ENCODE measurements around the gene TLR9. TPM values are rescaled to one million over a fixed set of nuclear protein-coding genes. Genes with fewer than 3 reads are reported as not detected.

The TLR9 gene
- total and polyA plus RNA-seq, 11 donors = 0.04 to 0.65 (median 0.22) TPM; not detected in 1

GRCh38 chr3:52227766-52228165, 2.3 kb upstream of the TLR9 start:
- DNase-seq = no peak
- peaks cover 0 to 53% (median 48%) of the 10 kb centered on the region in 9 donors for H3K36me3 ChIP-seq
- no peaks in the 10 kb centered on the region for H3K9me3 ChIP-seq
- H3K4me1 ChIP-seq = peaks cover 0 to 22% (median 10%) of the 10 kb centered on the region in 12 donors
- H3K4me3 ChIP-seq = no peak overlapping the region
- ATAC-seq = no peak
- intact Hi-C loops (cut with DNase I) = no loop called here
- H3K27ac ChIP-seq = no peak overlapping the region
- no peak for TF ChIP-seq POLR2A (IDR thresholded peaks at IDR 0.05)
- TF ChIP-seq, protein P1, sequence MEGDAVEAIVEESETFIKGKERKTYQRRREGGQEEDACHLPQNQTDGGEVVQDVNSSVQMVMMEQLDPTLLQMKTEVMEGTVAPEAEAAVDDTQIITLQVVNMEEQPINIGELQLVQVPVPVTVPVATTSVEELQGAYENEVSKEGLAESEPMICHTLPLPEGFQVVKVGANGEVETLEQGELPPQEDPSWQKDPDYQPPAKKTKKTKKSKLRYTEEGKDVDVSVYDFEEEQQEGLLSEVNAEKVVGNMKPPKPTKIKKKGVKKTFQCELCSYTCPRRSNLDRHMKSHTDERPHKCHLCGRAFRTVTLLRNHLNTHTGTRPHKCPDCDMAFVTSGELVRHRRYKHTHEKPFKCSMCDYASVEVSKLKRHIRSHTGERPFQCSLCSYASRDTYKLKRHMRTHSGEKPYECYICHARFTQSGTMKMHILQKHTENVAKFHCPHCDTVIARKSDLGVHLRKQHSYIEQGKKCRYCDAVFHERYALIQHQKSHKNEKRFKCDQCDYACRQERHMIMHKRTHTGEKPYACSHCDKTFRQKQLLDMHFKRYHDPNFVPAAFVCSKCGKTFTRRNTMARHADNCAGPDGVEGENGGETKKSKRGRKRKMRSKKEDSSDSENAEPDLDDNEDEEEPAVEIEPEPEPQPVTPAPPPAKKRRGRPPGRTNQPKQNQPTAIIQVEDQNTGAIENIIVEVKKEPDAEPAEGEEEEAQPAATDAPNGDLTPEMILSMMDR (IDR thresholded peaks at IDR 0.05) = no peak
- WGBS, 4 donors = 67 to 84% (median 78%) methylated on average over 7 of the region's 7 CpGs
- no peaks in the 10 kb centered on the region for H3K27me3 ChIP-seq

- Histone ChIP-seq H3K27ac (no peak overlapping the region), H3K4me3 (no peak overlapping the region), H3K36me3 (peaks cover 0 to 48% (median 44%) of the 10 kb centered on the region in 9 donors), H3K9me3 (no peaks in the 10 kb centered on the region), H3K27me3 (no peaks in the 10 kb centered on the region), H3K4me1 (peaks cover 0 to 21% (median 5%) of the 10 kb centered on the region in 12 donors)
- intact Hi-C loops (cut with DNase I) = no loop called here
- 80 to 92% (median 84%) methylated on average over 3 to 4 of the region's 4 CpGs for WGBS, 4 donors
- ATAC-seq = no peak
- DNase-seq = no peak
- TF ChIP-seq, protein P1 (IDR thresholded peaks at IDR 0.05) = peak in 1 of 12 donors; percentile 8
- no peak for TF ChIP-seq POLR2A (IDR thresholded peaks at IDR 0.05)
Observed at GRCh38 chr3:52227117-52227516, 1.7 kb upstream of the TLR9 start.

- ATAC-seq = no peak
- Histone ChIP-seq H3K4me3 (no peak overlapping the region), H3K27me3 (no peaks in the 10 kb centered on the region), H3K4me1 (peaks cover 0 to 16% (median 1%) of the 10 kb centered on the region in 12 donors), H3K9me3 (no peaks in the 10 kb centered on the region), H3K27ac (no peak overlapping the region), H3K36me3 (peaks cover 0 to 40% (median 36%) of the 10 kb centered on the region in 9 donors)
- no peak for DNase-seq
- TF ChIP-seq POLR2A (IDR thresholded peaks at IDR 0.05) = no peak
- TF ChIP-seq, protein P1 (IDR thresholded peaks at IDR 0.05) = no peak
- WGBS, 4 donors = 83 to 94% (median 90%) methylated on average over 2 to 5 of the region's 5 CpGs
- intact Hi-C loops (cut with DNase I) = no loop called here
Observed at GRCh38 chr3:52226229-52226817, 878 bp upstream of the TLR9 start.

DNA sequence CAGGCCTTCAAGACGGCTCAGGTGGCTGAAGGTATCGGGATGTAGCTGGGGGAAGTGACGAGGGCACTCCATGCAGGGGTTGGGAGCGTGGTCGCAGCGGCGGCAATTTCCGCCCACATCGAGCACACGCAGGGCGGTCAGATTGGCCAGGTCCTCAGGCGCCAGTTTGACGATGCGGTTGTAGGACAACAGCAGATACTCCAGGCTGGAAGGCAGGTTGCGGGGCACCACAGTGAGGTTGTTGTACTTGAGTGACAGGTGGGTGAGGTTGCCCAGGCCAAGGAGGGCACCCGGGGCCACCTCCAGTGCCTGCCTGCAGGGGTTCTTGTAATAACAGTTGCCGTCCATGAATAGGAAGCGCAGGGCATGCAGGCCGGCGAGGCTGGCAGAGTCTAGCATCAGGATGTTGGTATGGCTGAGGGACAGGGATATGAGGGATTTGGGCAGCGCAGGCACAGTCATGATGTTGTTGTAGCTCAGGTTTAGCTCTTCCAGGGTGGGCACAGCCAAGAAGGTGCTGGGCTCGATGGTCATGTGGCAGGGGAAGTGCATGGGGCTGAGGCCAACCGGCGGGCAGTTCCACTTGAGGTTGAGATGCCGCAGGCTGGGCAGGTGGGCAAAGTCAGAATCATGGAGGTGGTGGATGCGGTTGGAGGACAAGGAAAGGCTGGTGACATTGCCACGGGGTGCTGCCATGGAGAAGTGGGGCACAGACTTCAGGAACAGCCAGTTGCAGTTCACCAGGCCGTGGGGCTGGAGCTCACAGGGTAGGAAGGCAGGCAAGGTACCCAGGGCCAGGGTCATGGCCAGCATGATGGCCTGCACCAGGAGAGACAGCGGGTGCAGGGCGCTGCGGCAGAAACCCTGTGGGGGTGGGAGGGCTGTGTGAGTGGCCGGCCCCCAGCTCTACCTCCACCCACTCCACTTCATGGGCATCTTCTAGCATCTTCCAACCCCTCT, 1.7 kb downstream of the TLR9 start:
- Histone ChIP-seq H3K27ac (no peak overlapping the region), H3K9me3 (no peaks in the 10 kb centered on the region), H3K4me3 (no peak overlapping the region), H3K36me3 (peaks cover 0 to 14% (median 11%) of the 10 kb centered on the region in 9 donors), H3K4me1 (peaks cover 5 to 39% (median 18%) of the 10 kb centered on the region in 12 donors), H3K27me3 (no peaks in the 10 kb centered on the region)
- no peak for ATAC-seq
- no peak for TF ChIP-seq POLR2A (IDR thresholded peaks at IDR 0.05)
- TF ChIP-seq, protein P1 (IDR thresholded peaks at IDR 0.05) = no peak
- WGBS, 4 donors = 93 to 96% (median 95%) methylated on average over 29 to 32 of the region's 32 CpGs
- no peak for DNase-seq
- intact Hi-C loops (cut with DNase I) = loop anchor here in 6 of 10 donors (5.0 kb wide), 2 partner anchors 114 to 119 kb away; no protein-coding TSS in a partner anchor
